K562 (cell line): ENCODE results near the gene PIGC. TPM values are rescaled to one million over a fixed set of nuclear protein-coding genes. Genes with fewer than 3 reads are reported as not detected.

Experiments used
- ATAC-seq: fragments of 200-7000 bp; cut with Tn5 transposase; 3 replicates; pipeline ENCODE4 v1.9.1; 2020; ENCODE audit warnings: moderate library complexity
- BruUV-seq: library from RNA; stranded (reverse); fragments of 400-500 nt; replicated peaks from 2 replicates; lab custom pipeline; 2021; lab: Mats Ljungman, UMichigan
- CTCF ChIA-PET: fragments of 300-600 bp; formaldehyde crosslinking; extraction: SDS; loops from one replicate; lab custom pipeline; 2021; ENCODE audit warnings: low intra/inter-chr PET ratio; lab: Yijun Ruan, JAX
- POLR2A ChIA-PET: fragments of 300-600, 350-650 bp; sonication (Branson Sonifier 250); formaldehyde crosslinking; extraction: SDS; loops from one replicate; lab custom pipeline; 2021; ENCODE audit warnings: antibody characterized with exemption, inconsistent platforms; lab: Yijun Ruan, JAX
- DNase-seq, 4 experiments: peaks; one replicate each; pipeline versions ENCODE4 v3.0.0 to v3.0.0-alpha.2; 2011 to 2018; ENCODE audit warnings: low spot score in 3 of 4, mixed read lengths in 3 of 4; ENCODE audit errors: extremely low read depth in 1 of 4
- FAIRE-seq: peaks from 2 replicates; lab custom pipeline; 2011; peaks lifted over from hg19 to GRCh38; lab: Jason Lieb, UNC
- H2AFZ ChIP-seq: 2 replicates; pipeline ENCODE4 v1.6.0; 2011; ENCODE audit warnings: low read depth, low read length, control low read depth, inconsistent platforms
- H3K27ac ChIP-seq: fragments of 200-600 bp; 3 replicates; pipeline ENCODE4 v1.8.0; 2011; ENCODE audit warnings: low read depth, mild to moderate bottlenecking, control low read depth, inconsistent platforms, low read length, moderate library complexity, mixed read lengths; ENCODE audit errors: extremely low read depth
- H3K27me3 ChIP-seq, 2 experiments: fragments of 300-600 bp in 1 of 2; 2 replicates in 1 of 2; 3 replicates in 1 of 2; pipeline versions ENCODE4 v1.6.0 to v1.8.0; 2011; ENCODE audit warnings: inconsistent platforms in 2 of 2, low read length in 2 of 2, mild to moderate bottlenecking in 1 of 2, mixed read lengths in 1 of 2, moderate library complexity in 1 of 2; ENCODE audit not compliant: control insufficient read depth in 2 of 2, insufficient read depth in 2 of 2
- H3K36me3 ChIP-seq: fragments of 300-600 bp; 3 replicates; pipeline ENCODE4 v1.8.0; 2011; ENCODE audit warnings: mild to moderate bottlenecking, low read length, inconsistent platforms; ENCODE audit not compliant: control insufficient read depth, insufficient read depth
- H3K4me1 ChIP-seq, 2 experiments: fragments of 200-600 bp in 1 of 2; replicated peaks in 1 of 2; 2 replicates in 1 of 2; 3 replicates in 1 of 2; pipeline versions ENCODE4 v1.5.1 to v1.8.0; 2011; ENCODE audit warnings: inconsistent platforms in 2 of 2, low read length in 2 of 2, mild to moderate bottlenecking in 1 of 2, mixed read lengths in 1 of 2, moderate library complexity in 1 of 2; ENCODE audit not compliant: control insufficient read depth in 2 of 2, insufficient read depth in 2 of 2
- H3K4me2 ChIP-seq: 2 replicates; pipeline ENCODE4 v1.6.1; 2011; ENCODE audit warnings: low read length, control low read depth, inconsistent platforms, mixed read lengths; ENCODE audit not compliant: insufficient read depth
- H3K4me3 ChIP-seq: fragments of 200-600 bp; sonication (generic), shearing (Covaris generic); 2 replicates; pipeline ENCODE4 v1.5.1; 2016; ENCODE audit warnings: control low read depth, inconsistent platforms
- H3K79me2 ChIP-seq: fragments of 200-600 bp; 3 replicates; pipeline ENCODE4 v1.8.0; 2011; ENCODE audit warnings: low read length, inconsistent platforms; ENCODE audit not compliant: control insufficient read depth, insufficient read depth
- H3K9ac ChIP-seq, 2 experiments: 2 replicates each; pipeline versions ENCODE4 v1.6.0 to v1.6.1; 2011; ENCODE audit warnings: low read depth in 2 of 2, low read length in 2 of 2, control low read depth in 1 of 2, inconsistent platforms in 1 of 2, mild to moderate bottlenecking in 1 of 2, mixed read lengths in 1 of 2; ENCODE audit not compliant: insufficient read depth in 1 of 2
- H3K9me1 ChIP-seq: one replicate; pipeline ENCODE4 v1.6.0; 2011; ENCODE audit warnings: inconsistent platforms, mild to moderate bottlenecking, low read length, moderate library complexity; ENCODE audit not compliant: control insufficient read depth, insufficient read depth
- H3K9me3 ChIP-seq: replicated peaks from 2 replicates; pipeline ENCODE4 v1.5.1; 2011; ENCODE audit warnings: low read depth, low read length, inconsistent platforms; ENCODE audit not compliant: control insufficient read depth, insufficient read depth
- H4K20me1 ChIP-seq: replicated peaks from 2 replicates; pipeline ENCODE4 v1.6.1; 2011; ENCODE audit warnings: low read length, inconsistent platforms, mixed read lengths; ENCODE audit not compliant: control insufficient read depth, insufficient read depth
- CHAMP1 ChIP-seq: fragments of 450-650 bp; IDR thresholded peaks from 2 replicates; pipeline ENCODE4 v1.6.1; 2016; ENCODE audit warnings: mild to moderate bottlenecking
- CHD1 ChIP-seq: fragments of 200-600 bp; sonication (generic); IDR thresholded peaks from one replicate; pipeline ENCODE4 v1.6.1; 2012; ENCODE audit warnings: mild to moderate bottlenecking, moderate library complexity, low read length, inconsistent platforms
- E2F3 ChIP-seq: fragments of 250-450 bp; sonication (Bioruptor Pico); IDR thresholded peaks from 2 replicates; pipeline ENCODE4 v1.4.0; 2020; ENCODE audit warnings: mild to moderate bottlenecking
- HMG20A ChIP-seq: fragments of 450-650 bp; formaldehyde crosslinking; conservative IDR thresholded peaks from 2 replicates; pipeline ENCODE4 v1.4.0; 2020; ENCODE audit warnings: mild to moderate bottlenecking, mixed read lengths
- HOXB6 ChIP-seq: fragments of 250-450 bp; sonication (Bioruptor Pico); IDR thresholded peaks from 2 replicates; pipeline ENCODE4 v1.5.1; 2022; ENCODE audit warnings: mild to moderate bottlenecking, borderline replicate concordance
- IRF2 ChIP-seq: sonication (generic); formaldehyde crosslinking; IDR thresholded peaks from 2 replicates; pipeline ENCODE4 v1.8.1; 2022; ENCODE audit warnings: mild to moderate bottlenecking, missing genetic modification reagents
- JUN ChIP-seq, 2 experiments: sonication (generic) in 1 of 2; formaldehyde crosslinking in 1 of 2; IDR thresholded peaks; 2 replicates each; pipeline versions ENCODE4 v1.6.1 to v1.8.0; 2012 to 2022; ENCODE audit warnings: borderline replicate concordance in 2 of 2, mild to moderate bottlenecking in 2 of 2, improper control_type of control experiment in 1 of 2, low read depth in 1 of 2, low read length in 1 of 2, missing genetic modification reagents in 1 of 2
- MAFG ChIP-seq: fragments of 450-650 bp; conservative IDR thresholded peaks from 2 replicates; pipeline ENCODE4 v1.6.1; 2016; ENCODE audit warnings: missing genetic modification characterization, missing compliant biosample characterization
- MCM5 ChIP-seq: fragments of 450-650 bp; IDR thresholded peaks from 2 replicates; pipeline ENCODE4 v1.6.1; 2016; ENCODE audit warnings: low read depth
- NR2C2 ChIP-seq, 2 experiments: fragments of 200-800 bp in 1 of 2; sonication (Bioruptor generic) in 1 of 2; sonication (generic) in 1 of 2; formaldehyde crosslinking in 1 of 2; IDR thresholded peaks; 2 replicates each; pipeline versions ENCODE4 v1.6.1 to v1.8.0; 2016 to 2022; ENCODE audit warnings: mild to moderate bottlenecking in 1 of 2, missing compliant biosample characterization in 1 of 2, missing genetic modification characterization in 1 of 2, missing genetic modification reagents in 1 of 2
- SIN3A ChIP-seq, 2 experiments: fragments of 150-350 bp in 1 of 2; IDR thresholded peaks; 2 replicates each; pipeline ENCODE4 v1.6.1; 2011 to 2016; ENCODE audit warnings: borderline replicate concordance in 2 of 2, low read depth in 2 of 2, low read length in 2 of 2, mild to moderate bottlenecking in 2 of 2, moderate library complexity in 2 of 2; ENCODE audit not compliant: control insufficient read depth in 1 of 2
- SOX6 ChIP-seq: fragments of 450-650 bp; IDR thresholded peaks from 2 replicates; pipeline ENCODE4 v1.6.1; 2014; ENCODE audit warnings: mild to moderate bottlenecking
- TEAD2 ChIP-seq: fragments of 450-650 bp; IDR thresholded peaks from 2 replicates; pipeline ENCODE4 v1.6.1; 2016; ENCODE audit warnings: missing genetic modification characterization, control low read depth, missing compliant biosample characterization
- ZNF217 ChIP-seq: sonication (generic); formaldehyde crosslinking; IDR thresholded peaks from 2 replicates; pipeline ENCODE4 v1.8.0; 2022; ENCODE audit warnings: mild to moderate bottlenecking, missing genetic modification reagents
- ZNF263 ChIP-seq: sonication (generic); formaldehyde crosslinking; IDR thresholded peaks from 2 replicates; pipeline ENCODE4 v1.8.0; 2022; ENCODE audit warnings: mild to moderate bottlenecking, missing genetic modification reagents, borderline replicate concordance
- ZNF347 ChIP-seq: fragments of 450-650 bp; formaldehyde crosslinking; IDR thresholded peaks from 2 replicates; pipeline ENCODE4 v1.4.0; 2020; ENCODE audit warnings: low read depth, mild to moderate bottlenecking, moderate library complexity
- ZNF518B ChIP-seq: fragments of 250-450 bp; sonication (Bioruptor Pico); IDR thresholded peaks from 2 replicates; pipeline ENCODE4 v1.5.0; 2021; ENCODE audit warnings: mild to moderate bottlenecking, moderate library complexity
- WGBS: fragments of 100-300 bp; shearing (Covaris generic); methylation state at CpG from one replicate; pipeline ENCODE4 v1.1.6; 2016; ENCODE audit warnings: low coverage, mixed read lengths; ENCODE audit not compliant: insufficient coverage; ENCODE audit errors: missing lambda C conversion rate; 5-methylcytosine and 5-hydroxymethylcytosine counted together
- in situ Hi-C: fragments of 300-500 bp; cut with MboI; formaldehyde crosslinking; loops from 4 replicates; pipeline ENCODE4 v1.15.0; 2018; ENCODE audit warnings: inconsistent platforms, mixed read lengths
- intact Hi-C: fragments of 100-400 bp; cut with micrococcal nuclease; formaldehyde crosslinking; loops from 2 replicates; pipeline ENCODE4 v1.14.2; 2022
- polyA plus RNA-seq, 8 experiments: library from polyadenylated mRNA; depleted of rRNA in 4 of 8; stranded (reverse) in 5 of 8; unstranded in 3 of 8; fragments of >200 nt; fragmentation: Nextera tagmentation in 2 of 8; fragmentation: Illumina TruSeq in 1 of 8; extraction: Ambion mirVana in 2 of 8; extraction: Trizol in 1 of 8; gene quantifications; 2 replicates each; pipeline versions ENCODE4 v1.2.1 to v1.2.3, GENCODE V29; 2011 to 2014; ENCODE audit warnings: inconsistent platforms in 1 of 8, missing spikeins in 1 of 8
- total RNA-seq, 7 experiments: library from RNA; depleted of rRNA in 6 of 7; stranded (reverse); fragments of >200 nt in 6 of 7; fragmentation: Illumina TruSeq in 2 of 7; extraction: Trizol in 2 of 7; gene quantifications; 2 replicates each; pipeline versions ENCODE4 v1.2.1 to v1.2.3, GENCODE V29; 2011 to 2021; ENCODE audit warnings: low replicate concordance in 1 of 7

PIGC gene
- total and polyA plus RNA-seq, 9 of the 15 experiments (the other 6 are each of a cell fraction or from before 2014, with no cell fraction given) = 30.5 to 97.9 (median 54.7) TPM

- Histone ChIP-seq H4K20me1 (no peaks in the 10 kb centered on the region), H3K27ac (no peak overlapping the region), H3K79me2 (no peaks in the 10 kb centered on the region), H3K9me1 (no peaks in the 10 kb centered on the region), H3K4me1 (peaks cover 0 to 10% of the 10 kb centered on the region in 2 experiments; a peak in 1 of 5 replicates), H3K36me3 (no peaks in the 10 kb centered on the region), H2AFZ (no peak overlapping the region), H3K4me2 (no peak overlapping the region), H3K9me3 (no peaks in the 10 kb centered on the region), H3K4me3 (no peak overlapping the region), H3K9ac (no peak overlapping the region), H3K27me3 (no peaks in the 10 kb centered on the region; a peak in 1 of 5 replicates)
- 12% methylated on average over 1 of the region's 1 CpG for WGBS
- in situ Hi-C loops = no loop called here
- DNase-seq (no peak), ATAC-seq (no peak), FAIRE-seq (no peak)
- BruUV-seq = no TSS peak
- POLR2A ChIA-PET = interaction anchor here (0.9 to 1.7 kb wide), 3 partner anchors 11 to 21 kb away, joined by 3 to 8 read pairs (median 4); no protein-coding TSS in a partner anchor
- CTCF ChIA-PET = no interaction called here
- intact Hi-C loops = no loop called here
- TF ChIP-seq SOX6 (no peak), ZNF263 (CRISPR knock-in tag) (no peak), IRF2 (CRISPR knock-in tag) (no peak), E2F3 (CRISPR knock-in tag) (no peak), MCM5 (no peak), HOXB6 (CRISPR knock-in tag) (no peak), SIN3A (IDR thresholded peaks at IDR 0.05; ENCODE audit: borderline replicate concordance in 2 of 2, control insufficient read depth in 1 of 2, low read depth in 2 of 2, low read length in 2 of 2) (no peak), NR2C2 (CRISPR knock-in tag; IDR thresholded peaks at IDR 0.05) (no peak), NR2C2 (tag; IDR thresholded peaks at IDR 0.05) (no peak), ZNF518B (CRISPR knock-in tag) (no peak), MAFG (tag) (no peak), ZNF217 (no peak), TEAD2 (tag) (no peak), HMG20A (CRISPR knock-in tag) (no peak), CHAMP1 (no peak), JUN (IDR thresholded peaks at IDR 0.05; ENCODE audit: borderline replicate concordance, low read depth, low read length) (no peak), JUN (CRISPR knock-in tag; IDR thresholded peaks at IDR 0.05; ENCODE audit: borderline replicate concordance) (no peak), ZNF347 (CRISPR knock-in tag) (no peak), CHD1 (no peak)
Observed at GRCh38 chr1:172471666-172472065, 27.8 kb upstream of the PIGC start.
